ENCODE results near the gene SESN2.

The SESN2 gene

GRCh38 chr1:28249866-28250295 is 9.4 kb upstream of the SESN2 start:
- peak; percentile 53 for DNase-seq (ENCODE audit: low spot score)

GRCh38 chr1:28256197-28256827 is 3.0 kb upstream of the SESN2 start:
- no peak for DNase-seq (ENCODE audit: low spot score)

GRCh38 chr1:28257736-28258135 is 1.6 kb upstream of the SESN2 start:
- DNase-seq (ENCODE audit: low spot score): no peak

- no peak for DNase-seq (ENCODE audit: low spot score)
Observed at GRCh38 chr1:28258628-28259251, 578 bp upstream of the SESN2 start.

GRCh38 chr1:28259934-28260802 is 850 bp downstream of the SESN2 start:
- peak; percentile 83 for DNase-seq (ENCODE audit: low spot score)

GRCh38 chr1:28260803-28261174 is 1.5 kb downstream of the SESN2 start:
- no peak for DNase-seq (ENCODE audit: low spot score)

GRCh38 chr1:28264897-28265296 is 5.6 kb downstream of the SESN2 start:
- DNase-seq (ENCODE audit: low spot score): no peak

GRCh38 chr1:28265577-28265976 is 6.3 kb downstream of the SESN2 start:
- no peak for DNase-seq (ENCODE audit: low spot score)

GRCh38 chr1:28266920-28267322 is 7.6 kb downstream of the SESN2 start:
- no peak for DNase-seq (ENCODE audit: low spot score)

- DNase-seq (ENCODE audit: low spot score): no peak
Observed at GRCh38 chr1:28267633-28268032, 8.3 kb downstream of the SESN2 start.

- DNase-seq (ENCODE audit: low spot score): no peak
Observed at GRCh38 chr1:28269529-28269928, 10.2 kb downstream of the SESN2 start.

GRCh38 chr1:28272215-28272852 is 13.0 kb downstream of the SESN2 start:
- no peak for DNase-seq (ENCODE audit: low spot score)

GRCh38 chr1:28273216-28273860 is 14.0 kb downstream of the SESN2 start:
- peak; percentile 74 for DNase-seq (ENCODE audit: low spot score)

GRCh38 chr1:28278763-28279162 is 19.4 kb downstream of the SESN2 start:
- DNase-seq (ENCODE audit: low spot score): no peak

GRCh38 chr1:28279721-28280120 is 20.4 kb downstream of the SESN2 start:
- DNase-seq (ENCODE audit: low spot score): no peak

GRCh38 chr1:28280501-28280900 is 21.2 kb downstream of the SESN2 start:
- peak; percentile 65 for DNase-seq (ENCODE audit: low spot score)

GRCh38 chr1:28280977-28281381 is 21.7 kb downstream of the SESN2 start:
- no peak for DNase-seq (ENCODE audit: low spot score)

- DNase-seq (ENCODE audit: low spot score): no peak
Observed at GRCh38 chr1:28281608-28282425, 22.5 kb downstream of the SESN2 start.

GRCh38 chr1:28282426-28283407 is 23.4 kb downstream of the SESN2 start:
- DNase-seq (ENCODE audit: low spot score): no peak

- no peak for DNase-seq (ENCODE audit: low spot score)
Observed at GRCh38 chr1:28286111-28286510, 26.8 kb downstream of the SESN2 start.

Data from kidney tubule cell (primary cell).